Nephron progenitor cell (in vitro differentiated cells): ENCODE data around the gene AP4E1.

ENCODE experiments used
- DNase-seq: peaks from one replicate; pipeline ENCODE4 v3.0.0; 2021
- H3K27ac Mint-ChIP-seq: 2 replicates; pipeline ENCODE4 v1.8.0; 2021; ENCODE audit warnings: mild to moderate bottlenecking, moderate library complexity, mixed read lengths
- H3K27me3 Mint-ChIP-seq: 2 replicates; pipeline ENCODE4 v1.8.0; 2021; ENCODE audit warnings: mild to moderate bottlenecking, low read depth, mixed read lengths; ENCODE audit not compliant: poor library complexity
- H3K36me3 Mint-ChIP-seq: 2 replicates; pipeline ENCODE4 v1.8.0; 2021; ENCODE audit warnings: low read depth, mixed read lengths
- H3K4me1 Mint-ChIP-seq: 2 replicates; pipeline ENCODE4 v1.8.0; 2021; ENCODE audit warnings: mixed read lengths
- H3K4me3 Mint-ChIP-seq: 2 replicates; pipeline ENCODE4 v1.8.0; 2021; ENCODE audit warnings: mild to moderate bottlenecking, moderate library complexity, mixed read lengths
- H3K9me3 Mint-ChIP-seq: 2 replicates; pipeline ENCODE4 v1.8.0; 2021; ENCODE audit warnings: mild to moderate bottlenecking, moderate library complexity, mixed read lengths
- TF ChIP-seq, protein P1 (sequence below): fragments of 200-600 bp; sonication (generic); IDR thresholded peaks from 2 replicates; pipeline ENCODE4 v1.5.0; 2021; ENCODE audit warnings: antibody characterized with exemption

The AP4E1 gene

DNA sequence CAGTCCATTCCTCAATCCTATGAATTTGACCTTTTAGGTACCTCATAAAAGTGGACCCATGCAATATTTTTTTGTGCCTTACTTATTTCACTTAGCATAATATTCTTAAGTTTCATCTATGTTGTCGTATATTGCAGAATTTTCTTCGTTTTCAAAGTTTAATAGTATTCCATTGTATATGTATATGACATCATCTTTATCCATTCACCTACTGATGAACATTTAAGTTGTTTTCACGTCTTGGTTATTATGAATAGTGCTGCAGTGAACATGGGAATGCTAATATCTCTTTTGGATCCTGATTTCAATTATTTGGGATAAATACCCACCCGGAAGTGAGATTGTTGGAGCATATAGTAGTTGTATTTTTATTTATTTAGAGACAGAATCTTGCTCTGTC lies 65.1 kb downstream of the AP4E1 start:
- Mint-ChIP-seq H3K27me3 (no peaks in the 10 kb centered on the region), H3K4me3 (no peak overlapping the region), H3K27ac (no peak overlapping the region), H3K36me3 (peaks cover 82% of the 10 kb centered on the region), H3K9me3 (peaks cover 52% of the 10 kb centered on the region), H3K4me1 (no peaks in the 10 kb centered on the region)
- TF ChIP-seq, protein P1, sequence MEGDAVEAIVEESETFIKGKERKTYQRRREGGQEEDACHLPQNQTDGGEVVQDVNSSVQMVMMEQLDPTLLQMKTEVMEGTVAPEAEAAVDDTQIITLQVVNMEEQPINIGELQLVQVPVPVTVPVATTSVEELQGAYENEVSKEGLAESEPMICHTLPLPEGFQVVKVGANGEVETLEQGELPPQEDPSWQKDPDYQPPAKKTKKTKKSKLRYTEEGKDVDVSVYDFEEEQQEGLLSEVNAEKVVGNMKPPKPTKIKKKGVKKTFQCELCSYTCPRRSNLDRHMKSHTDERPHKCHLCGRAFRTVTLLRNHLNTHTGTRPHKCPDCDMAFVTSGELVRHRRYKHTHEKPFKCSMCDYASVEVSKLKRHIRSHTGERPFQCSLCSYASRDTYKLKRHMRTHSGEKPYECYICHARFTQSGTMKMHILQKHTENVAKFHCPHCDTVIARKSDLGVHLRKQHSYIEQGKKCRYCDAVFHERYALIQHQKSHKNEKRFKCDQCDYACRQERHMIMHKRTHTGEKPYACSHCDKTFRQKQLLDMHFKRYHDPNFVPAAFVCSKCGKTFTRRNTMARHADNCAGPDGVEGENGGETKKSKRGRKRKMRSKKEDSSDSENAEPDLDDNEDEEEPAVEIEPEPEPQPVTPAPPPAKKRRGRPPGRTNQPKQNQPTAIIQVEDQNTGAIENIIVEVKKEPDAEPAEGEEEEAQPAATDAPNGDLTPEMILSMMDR: no peak
- DNase-seq: no peak

DNA sequence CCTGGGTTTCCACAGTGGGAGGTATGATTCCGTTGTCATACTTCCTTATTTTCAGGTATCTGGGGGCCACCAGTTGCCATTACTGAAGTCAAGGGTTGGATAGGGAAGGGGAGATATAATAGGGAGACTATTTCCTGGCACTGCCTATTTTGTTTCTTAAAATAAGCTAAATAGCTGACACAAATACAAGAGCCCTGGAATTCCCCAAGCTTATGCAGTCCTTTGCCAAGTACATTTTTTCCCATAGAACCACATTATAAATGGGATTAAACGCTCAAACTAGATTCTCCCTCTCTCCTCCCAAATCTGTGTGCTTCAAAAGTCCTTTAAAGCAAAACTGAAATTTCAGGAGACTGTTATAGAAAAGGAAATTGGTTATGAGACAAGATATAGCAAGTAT lies 68.7 kb downstream of the AP4E1 start:
- Mint-ChIP-seq H3K4me1 (no peaks in the 10 kb centered on the region), H3K4me3 (no peak overlapping the region), H3K36me3 (peaks cover 79% of the 10 kb centered on the region), H3K9me3 (peaks cover 20% of the 10 kb centered on the region), H3K27me3 (no peaks in the 10 kb centered on the region), H3K27ac (no peak overlapping the region)
- no peak for DNase-seq
- TF ChIP-seq, protein P1: no peak

DNA sequence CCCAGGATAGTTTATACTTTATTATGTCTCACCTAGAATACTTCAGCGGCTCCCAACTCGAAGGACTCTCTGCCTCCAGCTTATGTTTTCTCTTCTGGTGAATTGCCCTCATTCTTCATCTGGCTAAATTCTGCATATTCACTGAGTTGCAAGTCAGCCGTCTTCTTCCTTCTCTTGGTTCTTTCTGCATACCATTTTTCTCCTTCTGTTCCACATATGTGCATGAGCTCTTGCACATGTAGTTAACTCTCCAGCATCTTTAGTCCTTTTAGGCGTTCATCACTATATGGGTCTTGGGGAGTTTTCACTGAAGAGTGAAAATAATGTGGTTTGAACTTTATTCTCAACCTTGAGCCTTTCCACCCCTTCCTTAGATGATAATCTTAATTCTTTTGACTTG lies 70.1 kb downstream of the AP4E1 start:
- DNase-seq: no peak
- no peak overlapping the region for H3K27ac Mint-ChIP-seq
- TF ChIP-seq, protein P1: no peak
- H3K36me3 Mint-ChIP-seq: peaks cover 79% of the 10 kb centered on the region
- peaks cover 10% of the 10 kb centered on the region for H3K9me3 Mint-ChIP-seq
- H3K4me3 Mint-ChIP-seq: no peak overlapping the region
- H3K4me1 Mint-ChIP-seq: no peaks in the 10 kb centered on the region
- H3K27me3 Mint-ChIP-seq: no peaks in the 10 kb centered on the region

DNA sequence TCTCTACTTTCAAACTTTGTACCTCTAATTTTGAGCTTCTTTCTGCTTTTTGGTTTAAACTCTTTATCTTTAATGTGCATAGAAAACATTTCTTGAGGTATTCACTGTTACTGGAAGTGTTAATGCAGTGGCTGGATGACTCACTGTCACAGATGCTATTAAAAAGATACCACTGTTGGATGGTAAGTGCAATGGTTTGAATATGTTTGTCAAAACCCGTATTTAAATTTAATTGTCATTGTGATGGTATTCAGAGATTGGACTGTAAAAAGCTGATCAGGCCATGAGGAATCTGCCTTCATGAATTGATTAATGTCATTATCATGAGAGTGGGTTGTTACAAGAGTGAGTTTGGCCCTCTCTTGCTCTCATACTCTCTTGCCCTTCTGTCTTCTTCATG lies 70.6 kb downstream of the AP4E1 start:
- Mint-ChIP-seq H3K27me3 (no peaks in the 10 kb centered on the region), H3K9me3 (peaks cover 12% of the 10 kb centered on the region), H3K36me3 (peaks cover 80% of the 10 kb centered on the region), H3K27ac (no peak overlapping the region), H3K4me1 (no peaks in the 10 kb centered on the region), H3K4me3 (no peak overlapping the region)
- no peak for DNase-seq
- TF ChIP-seq, protein P1: no peak

DNA sequence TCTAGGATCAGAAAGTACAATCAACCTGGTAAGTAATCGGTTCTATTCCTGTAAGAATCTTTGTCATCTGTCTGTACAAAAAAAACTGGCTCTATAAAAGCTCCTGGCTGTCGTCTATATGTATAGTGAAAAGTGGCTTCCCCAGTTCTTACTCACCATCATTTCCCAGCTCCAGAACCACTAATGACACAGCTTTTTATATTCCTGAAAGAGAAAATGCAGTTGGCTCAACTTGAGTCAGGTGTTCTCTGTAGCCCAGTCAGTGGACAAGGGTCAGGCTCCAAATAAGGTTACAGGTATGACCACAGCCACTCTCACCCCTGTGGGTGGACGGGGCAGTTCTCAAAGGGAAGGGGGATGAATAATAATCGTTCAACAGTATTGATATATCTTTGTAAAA lies 85.1 kb downstream of the AP4E1 start:
- DNase-seq: no peak
- no peaks in the 10 kb centered on the region for H3K27me3 Mint-ChIP-seq
- H3K4me1 Mint-ChIP-seq: no peaks in the 10 kb centered on the region

DNA sequence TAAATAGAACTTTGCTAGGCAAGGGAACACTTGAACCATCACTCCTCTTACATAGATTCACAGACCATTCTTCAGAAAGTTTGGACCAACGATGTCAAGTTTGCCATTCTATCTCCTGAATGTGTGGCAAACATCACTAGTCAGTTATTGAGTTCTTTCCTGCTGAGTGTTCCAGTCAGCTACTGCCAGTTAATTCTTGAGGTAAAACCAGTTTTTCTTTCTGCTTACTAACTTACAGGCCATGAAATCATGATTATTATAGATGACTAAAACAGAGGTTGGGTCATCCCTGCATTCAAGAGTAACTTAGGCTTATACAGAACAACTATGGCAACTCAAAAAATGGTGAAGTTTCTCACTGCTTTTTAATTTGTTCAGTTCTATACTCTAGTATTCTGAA lies 88.2 kb downstream of the AP4E1 start:
- no peaks in the 10 kb centered on the region for H3K9me3 Mint-ChIP-seq
- H3K4me1 Mint-ChIP-seq: no peaks in the 10 kb centered on the region
- no peaks in the 10 kb centered on the region for H3K27me3 Mint-ChIP-seq

More for the DNA sequence above, 85.1 kb downstream of the AP4E1 start:
- H3K9me3 Mint-ChIP-seq: no peaks in the 10 kb centered on the region
- no peak overlapping the region for H3K4me3 Mint-ChIP-seq
- TF ChIP-seq, protein P1: no peak
- peak overlapping the region; percentile 40 for H3K27ac Mint-ChIP-seq
- peaks cover 13% of the 10 kb centered on the region for H3K36me3 Mint-ChIP-seq

More for the DNA sequence above, 88.2 kb downstream of the AP4E1 start:
- no peak overlapping the region for H3K27ac Mint-ChIP-seq
- H3K4me3 Mint-ChIP-seq: no peak overlapping the region
- TF ChIP-seq, protein P1: no peak
- peaks cover 23% of the 10 kb centered on the region for H3K36me3 Mint-ChIP-seq
- no peak for DNase-seq
